IPS DF 6.9 (cell line): ENCODE measurements around the gene CFP.
A peak's percentile ranks its signal among the peaks of the same experiment; 100 is the strongest.

Source experiments
- DNase-seq: peaks from one replicate; pipeline ENCODE4 v3.0.0-alpha.2; 2013; ENCODE audit warnings: low read depth, low spot score
- H3K27ac ChIP-seq: one replicate; pipeline ENCODE4 v1.5.1; 2013; ENCODE audit warnings: low read length, control low read depth
- H3K27me3 ChIP-seq: 2 replicates; pipeline ENCODE4 v1.6.1; 2013; ENCODE audit warnings: mild to moderate bottlenecking, low read length; ENCODE audit not compliant: control insufficient read depth, insufficient read depth
- H3K36me3 ChIP-seq: 2 replicates; pipeline ENCODE4 v1.6.1; 2013; ENCODE audit warnings: low read length; ENCODE audit not compliant: control insufficient read depth, insufficient read depth
- H3K4me1 ChIP-seq: 2 replicates; pipeline ENCODE4 v1.6.1; 2013; ENCODE audit warnings: low read length; ENCODE audit not compliant: control insufficient read depth, insufficient read depth
- H3K4me3 ChIP-seq: 2 replicates; pipeline ENCODE4 v1.5.1; 2013; ENCODE audit warnings: mild to moderate bottlenecking, low read length
- H3K9me3 ChIP-seq: 2 replicates; pipeline ENCODE4 v1.6.1; 2013; ENCODE audit warnings: low read length, inconsistent platforms; ENCODE audit not compliant: control insufficient read depth, insufficient read depth
- WGBS: extraction: QIAGEN DNeasy Blood & Tissue Kit; methylation state at CpG from one replicate; pipeline ENCODE4 v1.1.7; 2013; ENCODE audit warnings: mixed read lengths, missing lambda C conversion rate; ENCODE audit not compliant: insufficient read length, insufficient coverage; 5-methylcytosine and 5-hydroxymethylcytosine counted together

CFP gene

GRCh38 chrX:47619486-47620302, 10.0 kb downstream of the CFP start, which contains the start of gene SYN1:
Gene SYN1, minus strand, starts transcription at chrX:47619857. Its CDS starts 129 bp downstream, at chrX:47619728.
- Histone ChIP-seq H3K27me3 (no peaks in the 10 kb centered on the region), H3K9me3 (no peaks in the 10 kb centered on the region), H3K36me3 (no peaks in the 10 kb centered on the region), H3K4me1 (peaks cover 5% of the 10 kb centered on the region), H3K4me3 (peak within 1 kb of the TSS; percentile 73; the same call in 1 of the 2 replicates), H3K27ac (no peak within 1 kb of the TSS)
- no CpG with 5 or more reads among the region's 88 CpGs for WGBS
- no peak for DNase-seq

- H3K4me3 ChIP-seq, result peak overlapping the region; percentile 73; the same call in 1 of the 2 replicates
- no peak for DNase-seq
- no peaks in the 10 kb centered on the region for H3K9me3 ChIP-seq
- no CpG with 5 or more reads among the region's 32 CpGs for WGBS
- peaks cover 3% of the 10 kb centered on the region for H3K4me1 ChIP-seq
- H3K27ac ChIP-seq, result no peak overlapping the region
- no peaks in the 10 kb centered on the region for H3K36me3 ChIP-seq
- H3K27me3 ChIP-seq, result no peaks in the 10 kb centered on the region
Measured at GRCh38 chrX:47618923-47619485, 10.7 kb downstream of the CFP start.

GRCh38 chrX:47614618-47615017, 15.1 kb downstream of the CFP start:
- Histone ChIP-seq H3K9me3 (no peaks in the 10 kb centered on the region), H3K4me3 (no peak overlapping the region), H3K27ac (no peak overlapping the region), H3K4me1 (no peaks in the 10 kb centered on the region), H3K36me3 (no peaks in the 10 kb centered on the region), H3K27me3 (no peaks in the 10 kb centered on the region)
- DNase-seq, result no peak
- no CpG with 5 or more reads among the region's 5 CpGs for WGBS

- no peak overlapping the region for H3K27ac ChIP-seq
- H3K27me3 ChIP-seq, result no peaks in the 10 kb centered on the region
- no peaks in the 10 kb centered on the region for H3K9me3 ChIP-seq
- H3K36me3 ChIP-seq, result no peaks in the 10 kb centered on the region
- DNase-seq, result no peak
- H3K4me3 ChIP-seq, result no peak overlapping the region
- no CpG with 5 or more reads among the region's 8 CpGs for WGBS
- peaks cover 1% of the 10 kb centered on the region; the same call in 1 of the 2 replicates for H3K4me1 ChIP-seq
Measured at GRCh38 chrX:47613082-47613481, 16.6 kb downstream of the CFP start.

GRCh38 chrX:47612418-47612817, 17.3 kb downstream of the CFP start:
- H3K4me3 ChIP-seq, result no peak overlapping the region

GRCh38 chrX:47611926-47612325, 17.8 kb downstream of the CFP start:
- Histone ChIP-seq H3K4me1 (peaks cover 1% of the 10 kb centered on the region; the same call in 1 of the 2 replicates), H3K36me3 (no peaks in the 10 kb centered on the region), H3K27ac (no peak overlapping the region), H3K4me3 (no peak overlapping the region), H3K9me3 (no peaks in the 10 kb centered on the region), H3K27me3 (no peaks in the 10 kb centered on the region)
- DNase-seq, result no peak
- WGBS, result no CpG with 5 or more reads among the region's 2 CpGs

More at GRCh38 chrX:47612418-47612817, 17.3 kb downstream of the CFP start:
- Histone ChIP-seq H3K27ac (no peak overlapping the region), H3K27me3 (no peaks in the 10 kb centered on the region), H3K9me3 (no peaks in the 10 kb centered on the region), H3K4me1 (peaks cover 1% of the 10 kb centered on the region; the same call in 1 of the 2 replicates), H3K36me3 (no peaks in the 10 kb centered on the region)
- no peak for DNase-seq

- no peak for DNase-seq
- H3K27ac ChIP-seq, result no peak overlapping the region
- no peaks in the 10 kb centered on the region for H3K36me3 ChIP-seq
- no CpG with 5 or more reads among the region's 2 CpGs for WGBS
- no peak overlapping the region for H3K4me3 ChIP-seq
- no peaks in the 10 kb centered on the region for H3K27me3 ChIP-seq
- peaks cover 1% of the 10 kb centered on the region; the same call in 1 of the 2 replicates for H3K4me1 ChIP-seq
- H3K9me3 ChIP-seq, result no peaks in the 10 kb centered on the region
Measured at GRCh38 chrX:47611489-47611888, 18.2 kb downstream of the CFP start.

GRCh38 chrX:47610511-47610910, 19.2 kb downstream of the CFP start:
- WGBS, result no CpG with 5 or more reads among the region's 4 CpGs
- no peak for DNase-seq

GRCh38 chrX:47608130-47608810, 21.5 kb downstream of the CFP start:
- Histone ChIP-seq H3K27me3 (no peaks in the 10 kb centered on the region), H3K27ac (no peak overlapping the region), H3K36me3 (no peaks in the 10 kb centered on the region), H3K4me1 (peaks cover 1% of the 10 kb centered on the region; the same call in 1 of the 2 replicates), H3K9me3 (no peaks in the 10 kb centered on the region), H3K4me3 (no peak overlapping the region)
- peak; percentile 41 for DNase-seq
- WGBS, result no CpG with 5 or more reads among the region's 9 CpGs

More at GRCh38 chrX:47610511-47610910, 19.2 kb downstream of the CFP start:
- Histone ChIP-seq H3K36me3 (no peaks in the 10 kb centered on the region), H3K9me3 (no peaks in the 10 kb centered on the region), H3K4me1 (peaks cover 1% of the 10 kb centered on the region; the same call in 1 of the 2 replicates), H3K4me3 (no peak overlapping the region), H3K27ac (no peak overlapping the region), H3K27me3 (no peaks in the 10 kb centered on the region)

GRCh38 chrX:47607091-47607490, 22.6 kb downstream of the CFP start:
- Histone ChIP-seq H3K36me3 (no peaks in the 10 kb centered on the region), H3K4me1 (peaks cover 1% of the 10 kb centered on the region; the same call in 1 of the 2 replicates), H3K4me3 (no peak overlapping the region), H3K27me3 (no peaks in the 10 kb centered on the region), H3K27ac (no peak overlapping the region), H3K9me3 (no peaks in the 10 kb centered on the region)
- no peak for DNase-seq
